Measurements from ENCODE around the gene ERP27.

Gene ERP27

DNA sequence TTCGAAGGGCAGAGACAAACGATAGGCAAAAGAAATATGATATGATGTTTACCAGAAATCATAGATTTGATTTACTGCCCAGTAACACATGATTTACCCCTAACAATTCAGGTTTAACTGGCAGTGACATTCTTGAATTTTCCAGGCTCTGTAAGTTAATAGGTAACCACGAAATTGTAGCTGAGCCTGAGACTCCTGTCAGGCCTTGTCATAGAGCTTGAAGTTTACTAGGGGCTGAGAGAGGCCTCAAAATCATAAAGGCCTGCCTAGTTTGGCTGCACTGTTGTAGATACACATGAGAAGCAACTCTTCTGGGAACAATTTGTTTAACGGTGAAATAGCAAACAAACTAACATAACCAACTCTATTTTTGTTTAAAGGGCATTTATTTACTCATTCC lies 3.3 kb downstream of the ERP27 start:
- no peak for DNase-seq

DNA sequence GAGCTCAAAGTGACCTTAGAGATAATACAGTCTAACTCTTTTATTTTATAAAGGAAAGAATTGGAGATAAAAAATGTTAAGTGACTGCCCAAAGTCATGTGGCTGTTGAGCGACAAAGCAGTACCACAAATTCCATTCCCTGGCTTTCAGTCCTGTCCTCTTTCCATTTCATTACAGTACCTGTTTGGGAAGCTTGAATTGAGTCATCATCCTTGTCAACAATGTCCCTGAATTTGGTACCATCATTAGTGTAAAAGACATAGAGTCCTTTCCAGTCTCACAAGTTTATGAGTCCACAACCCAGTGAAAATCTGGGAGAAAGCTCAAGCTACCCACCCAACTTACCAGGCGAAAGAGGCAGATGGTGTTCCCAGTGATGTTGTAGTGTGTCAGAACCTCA lies 3.8 kb downstream of the ERP27 start:
- no peak for DNase-seq

DNA sequence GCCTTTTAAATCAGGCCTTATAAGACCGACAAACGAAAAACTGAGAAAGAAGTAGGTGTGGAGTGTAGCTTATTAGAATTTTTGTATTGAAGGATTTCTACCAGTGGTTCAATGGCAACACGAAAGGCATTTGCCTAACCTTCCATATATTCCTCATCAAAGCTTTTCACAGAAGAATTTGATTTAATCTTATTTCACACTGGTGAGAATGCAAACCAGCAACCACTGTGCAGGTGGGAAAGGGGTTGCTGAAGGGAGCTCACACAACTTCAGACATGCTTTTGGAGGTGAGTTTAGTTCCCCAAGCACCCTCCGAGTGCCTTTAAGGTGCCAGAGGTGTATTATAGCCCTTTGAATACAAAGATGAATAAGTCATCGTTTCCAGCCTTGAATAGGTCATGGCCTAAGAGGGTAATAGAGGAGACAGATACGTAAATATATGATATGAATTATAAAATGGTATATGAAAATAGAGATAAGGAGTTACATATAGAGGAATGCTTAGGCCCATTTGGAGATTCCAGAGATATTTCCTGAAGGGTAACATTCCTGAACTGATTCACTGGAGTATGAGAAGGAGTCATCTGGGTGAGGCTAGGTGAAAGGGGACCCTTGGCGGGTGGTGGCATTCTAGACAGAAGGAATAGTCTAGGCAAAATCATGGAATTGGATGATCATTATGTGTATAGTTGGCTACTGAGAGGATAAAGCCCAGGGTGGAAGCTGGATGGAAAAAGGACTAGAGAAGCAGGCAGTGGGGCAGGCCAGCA lies 6.4 kb downstream of the ERP27 start:
- no peak for DNase-seq

GRCh38 chr12:14931359-14931758 lies 7.0 kb downstream of the ERP27 start:
- no peak for DNase-seq

GRCh38 chr12:14930299-14930698 lies 8.0 kb downstream of the ERP27 start:
- no peak for DNase-seq

DNA sequence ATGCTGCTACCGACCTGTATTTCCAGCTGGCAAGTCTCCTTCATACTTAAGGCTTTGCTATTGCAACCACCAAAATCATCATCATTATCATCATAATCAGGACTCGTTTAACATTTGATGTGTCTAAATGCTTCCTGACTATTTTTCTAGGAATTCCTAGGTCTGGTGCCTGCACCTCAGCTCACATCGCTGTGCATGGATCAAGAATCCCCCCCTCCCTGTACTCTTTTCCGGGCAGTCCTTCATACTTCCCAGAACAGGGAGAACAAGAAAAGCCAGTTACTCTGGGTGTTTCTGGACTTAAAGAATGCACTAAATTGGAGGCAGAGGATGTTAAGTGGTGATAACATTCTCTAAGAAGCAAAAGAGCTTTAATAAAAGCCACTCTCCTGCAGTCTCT lies 9.4 kb downstream of the ERP27 start:
- no peak for DNase-seq

DNA sequence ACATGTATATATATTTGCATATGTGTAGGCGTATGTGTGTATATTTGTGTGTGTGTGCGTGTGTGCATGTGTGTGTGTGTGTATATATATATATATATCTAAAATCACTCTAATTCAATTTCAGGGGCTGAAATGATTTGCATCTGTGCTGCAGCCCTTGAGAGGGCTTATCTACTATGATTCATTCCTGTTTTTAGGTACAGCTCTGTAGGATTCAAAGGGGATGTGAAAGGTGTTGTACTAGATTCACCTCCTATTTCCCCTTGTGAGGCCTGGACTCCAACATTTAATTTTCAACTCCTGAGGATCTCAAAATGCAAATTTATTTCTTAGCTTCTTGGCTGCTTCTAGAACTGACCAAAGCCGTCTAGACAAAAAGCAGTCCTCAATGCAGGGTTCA lies 11.1 kb downstream of the ERP27 start:
- no peak for DNase-seq

DNA sequence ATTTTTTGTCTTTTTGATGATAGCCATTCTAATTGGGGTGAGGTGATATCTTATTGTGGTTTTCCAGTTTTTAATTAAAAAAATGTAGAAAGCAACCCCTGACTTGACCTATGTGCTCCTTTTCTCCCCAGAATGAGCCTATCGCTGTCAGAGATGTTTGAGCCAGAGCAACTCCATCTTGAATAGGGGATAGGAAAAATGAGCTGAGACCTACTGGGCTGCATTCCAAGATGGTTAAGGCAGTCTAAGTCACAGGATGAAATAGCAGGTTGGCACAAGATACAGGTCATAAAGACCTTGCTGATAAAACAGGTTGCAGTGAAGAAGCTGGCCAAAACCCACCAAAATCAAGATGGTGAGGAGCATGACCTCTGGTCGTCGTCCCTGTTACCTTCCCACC lies 13.8 kb downstream of the ERP27 start:
- DNase-seq = no peak

DNA sequence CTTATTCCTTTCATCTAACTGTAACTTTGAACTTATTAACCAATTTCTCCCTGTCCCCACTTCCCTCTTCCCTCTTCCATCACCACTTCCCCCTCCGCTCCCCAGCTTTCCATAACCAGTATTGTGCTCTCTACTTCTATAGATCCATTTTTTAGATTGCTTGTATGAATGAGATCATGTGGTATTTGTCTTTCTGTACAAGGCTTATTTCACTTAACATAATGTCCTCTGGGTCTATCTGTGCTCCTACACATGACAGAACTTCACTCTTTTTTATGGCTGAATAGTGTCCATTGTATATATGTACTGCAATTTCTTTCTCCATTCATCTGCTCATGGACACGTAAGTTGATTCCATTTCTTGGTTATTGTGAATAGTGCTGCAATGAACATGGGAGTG lies 14.4 kb downstream of the ERP27 start:
- DNase-seq = no peak

DNA sequence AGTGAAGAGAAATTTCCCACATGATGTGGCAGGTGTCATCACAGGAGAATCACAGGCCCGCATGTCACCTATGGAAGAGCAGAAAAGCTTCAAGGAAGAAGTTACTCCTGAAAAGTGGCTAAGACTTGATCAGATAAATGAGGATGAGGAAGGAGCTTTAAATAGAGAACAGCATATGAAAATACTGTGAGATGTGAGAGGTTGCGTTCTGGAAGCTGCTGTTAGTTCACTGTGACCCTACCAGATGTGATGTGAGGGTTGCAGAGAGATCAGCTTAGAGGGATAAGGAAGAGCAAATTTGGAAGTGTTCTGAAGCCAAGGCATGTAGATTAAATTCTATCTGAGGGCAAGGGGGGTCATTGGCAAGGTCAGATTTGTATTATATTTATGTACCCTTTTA lies 17.1 kb downstream of the ERP27 start:
- no peak for DNase-seq

GRCh38 chr12:14920475-14921126 lies 17.7 kb downstream of the ERP27 start:
- no peak for DNase-seq

DNA sequence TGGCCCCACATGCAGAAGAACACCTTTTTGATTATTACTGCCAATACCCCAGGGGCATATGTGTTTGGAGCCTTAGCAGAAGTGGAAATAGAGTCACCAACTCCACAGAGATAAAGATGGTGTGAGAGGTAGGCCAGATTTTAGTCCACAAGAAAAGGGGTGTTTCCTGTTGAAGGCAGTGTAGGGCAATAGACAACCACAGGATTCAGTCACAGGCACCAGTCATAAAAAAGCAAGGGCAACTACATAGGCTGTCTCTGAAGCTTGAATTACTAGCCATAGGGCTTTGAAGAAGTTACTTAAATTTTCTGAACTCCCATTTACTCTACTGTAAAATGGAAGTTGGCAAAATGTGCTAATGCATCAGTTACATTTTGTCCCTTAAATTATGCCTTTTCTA lies 18.9 kb downstream of the ERP27 start:
- DNase-seq = no peak

GRCh38 chr12:14915736-14916135 lies 22.6 kb downstream of the ERP27 start:
- no peak for DNase-seq

GRCh38 chr12:14913381-14913781 lies 25.0 kb downstream of the ERP27 start:
- no peak for DNase-seq

DNA sequence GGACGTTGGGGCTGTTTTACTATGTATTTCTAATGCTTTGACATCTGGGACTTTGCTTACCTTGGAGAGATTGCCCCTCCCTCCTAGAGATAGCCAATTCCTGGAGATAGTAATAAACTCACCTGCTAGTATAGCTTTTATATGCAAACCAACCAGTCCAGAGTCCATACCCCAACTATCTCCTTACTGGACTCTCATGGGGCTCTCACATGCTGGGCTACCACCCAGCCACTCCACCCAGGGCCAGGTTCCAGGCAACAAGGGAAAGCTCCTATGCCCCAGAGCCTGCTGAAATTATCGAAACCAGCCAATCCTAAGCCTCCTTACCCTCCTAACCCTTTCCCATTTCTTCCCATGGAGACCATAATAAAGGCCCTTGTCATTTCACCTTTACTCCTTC lies 27.2 kb downstream of the ERP27 start:
- DNase-seq = no peak

DNA sequence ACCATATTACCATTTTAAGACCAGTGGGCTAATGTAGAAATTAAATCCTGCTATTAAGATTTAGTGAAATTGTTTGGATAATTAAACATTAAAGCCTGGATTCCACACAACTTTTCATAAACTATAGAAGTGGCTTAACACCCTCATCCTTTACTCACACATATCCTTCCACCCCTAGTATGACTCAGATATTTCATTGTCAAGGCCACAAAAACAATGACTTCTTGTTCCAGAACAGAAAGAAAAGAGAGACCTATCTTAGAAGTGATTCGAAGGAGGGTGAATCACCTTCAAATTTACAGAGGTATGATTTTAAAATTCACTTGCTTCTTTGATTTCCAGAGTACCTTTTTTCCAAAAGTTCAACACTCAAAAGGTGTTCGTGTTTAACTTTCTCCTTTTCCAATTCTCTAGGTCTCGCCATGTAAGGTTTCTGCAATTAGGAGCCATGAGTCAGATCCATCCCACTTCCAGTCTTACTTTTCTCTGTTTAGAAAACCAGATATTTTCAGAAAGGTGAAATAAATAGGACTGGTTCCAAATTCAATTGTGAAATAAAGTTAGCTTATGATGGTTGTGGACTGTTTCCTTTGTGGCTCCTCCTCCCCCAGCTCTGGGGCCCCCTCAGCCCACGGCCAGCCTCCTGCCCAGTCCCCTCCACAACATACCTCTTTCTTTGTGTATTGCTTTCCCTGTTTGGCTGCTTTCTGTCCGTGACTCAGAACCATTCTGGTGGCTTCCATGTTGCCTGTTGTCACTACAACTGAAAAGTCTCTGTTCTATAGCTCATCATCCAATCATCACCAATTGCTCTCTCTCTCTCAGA lies 28.0 kb downstream of the ERP27 start:
- DNase-seq = no peak

DNA sequence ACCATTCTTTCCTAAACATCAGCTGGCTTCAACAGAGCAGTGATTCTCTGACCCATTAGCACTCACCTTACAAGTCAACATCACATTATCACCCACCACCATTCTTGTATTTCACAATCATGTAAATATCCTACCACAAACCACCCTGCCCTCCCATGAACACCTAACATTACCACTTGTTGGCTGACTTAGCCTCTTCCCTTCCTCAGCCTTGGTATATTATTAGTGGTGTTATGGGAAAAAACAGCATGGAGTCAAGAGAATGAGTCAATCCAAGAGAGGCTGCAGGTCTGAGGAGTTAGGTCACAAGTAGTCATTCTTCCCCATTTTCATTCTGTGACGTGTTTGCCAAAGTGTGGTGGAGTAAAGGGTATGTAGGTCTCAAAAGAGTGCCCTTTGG lies 30.4 kb downstream of the ERP27 start:
- no peak for DNase-seq

DNA sequence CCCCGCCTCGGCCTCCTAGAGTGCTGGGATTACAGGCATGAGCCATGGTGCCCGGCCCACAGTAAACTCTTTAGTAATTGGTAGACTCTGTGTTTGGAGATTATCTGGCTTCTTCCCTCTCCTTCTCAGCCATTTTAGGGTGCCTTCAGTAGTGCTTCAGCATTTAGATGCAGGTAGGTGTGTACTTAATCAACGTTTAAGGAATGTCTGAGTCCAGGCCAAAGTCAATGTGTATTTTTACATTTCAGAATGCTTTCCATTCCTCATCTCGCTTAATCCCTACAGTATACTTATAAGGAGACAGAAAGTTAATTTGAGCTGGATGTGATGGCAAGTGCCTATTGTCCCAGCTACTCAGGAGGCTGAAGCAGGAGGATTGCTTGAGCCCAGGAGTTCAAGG lies 32.2 kb downstream of the ERP27 start:
- DNase-seq = no peak

DNA sequence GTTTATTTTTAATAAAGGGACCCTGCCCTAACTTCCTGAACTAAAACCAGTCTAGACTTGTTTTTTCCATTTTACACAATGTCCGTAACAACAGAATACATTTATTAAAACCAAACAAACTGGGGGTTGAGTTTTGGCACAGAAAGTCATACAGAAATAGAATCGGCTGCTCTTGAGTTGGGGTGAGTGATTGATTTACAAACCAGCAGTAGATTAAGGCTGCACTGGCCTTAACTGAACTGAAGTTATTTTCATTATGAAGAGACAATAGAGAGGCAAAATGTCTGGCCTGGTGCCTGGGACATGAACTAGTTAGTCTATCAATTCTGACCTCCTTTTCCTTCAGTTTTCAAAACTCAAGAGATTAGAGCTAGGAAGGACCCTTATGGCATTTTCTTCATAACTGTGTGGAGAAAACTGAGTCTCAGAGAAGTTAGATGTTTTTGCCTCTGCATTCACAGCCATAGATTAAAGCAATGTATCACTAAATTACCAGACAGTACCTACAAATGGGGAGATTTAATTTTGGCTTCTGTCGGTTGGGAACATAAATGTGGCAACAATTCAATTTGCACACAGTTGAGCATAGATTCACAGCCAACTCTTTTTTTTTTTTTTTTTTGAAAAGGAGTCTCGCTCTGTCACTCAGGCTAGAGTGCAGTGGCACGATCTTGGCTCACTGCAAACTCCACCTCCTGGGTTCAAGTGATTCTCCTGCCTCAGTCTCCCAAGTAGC lies 32.9 kb downstream of the ERP27 start:
- DNase-seq = no peak

DNA sequence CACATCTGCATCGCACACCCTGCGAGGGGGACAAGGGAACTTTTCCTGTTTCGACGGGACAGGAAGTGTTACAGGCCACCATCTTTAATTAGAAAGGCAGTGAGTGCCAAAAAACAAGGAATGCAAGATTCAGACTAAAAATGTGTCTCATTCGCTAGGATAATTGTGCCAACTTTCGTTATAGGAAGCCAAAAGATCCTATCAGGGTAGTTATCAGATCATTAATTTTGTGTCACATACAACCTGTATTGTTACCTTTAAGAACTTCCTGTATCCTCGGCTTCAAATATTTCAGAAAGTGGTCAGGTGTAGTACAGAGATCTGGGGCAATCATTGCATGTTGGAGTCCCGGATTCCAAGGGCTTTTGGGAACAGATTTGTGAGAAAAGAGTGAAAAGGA lies 33.5 kb downstream of the ERP27 start:
- no peak for DNase-seq

DNA sequence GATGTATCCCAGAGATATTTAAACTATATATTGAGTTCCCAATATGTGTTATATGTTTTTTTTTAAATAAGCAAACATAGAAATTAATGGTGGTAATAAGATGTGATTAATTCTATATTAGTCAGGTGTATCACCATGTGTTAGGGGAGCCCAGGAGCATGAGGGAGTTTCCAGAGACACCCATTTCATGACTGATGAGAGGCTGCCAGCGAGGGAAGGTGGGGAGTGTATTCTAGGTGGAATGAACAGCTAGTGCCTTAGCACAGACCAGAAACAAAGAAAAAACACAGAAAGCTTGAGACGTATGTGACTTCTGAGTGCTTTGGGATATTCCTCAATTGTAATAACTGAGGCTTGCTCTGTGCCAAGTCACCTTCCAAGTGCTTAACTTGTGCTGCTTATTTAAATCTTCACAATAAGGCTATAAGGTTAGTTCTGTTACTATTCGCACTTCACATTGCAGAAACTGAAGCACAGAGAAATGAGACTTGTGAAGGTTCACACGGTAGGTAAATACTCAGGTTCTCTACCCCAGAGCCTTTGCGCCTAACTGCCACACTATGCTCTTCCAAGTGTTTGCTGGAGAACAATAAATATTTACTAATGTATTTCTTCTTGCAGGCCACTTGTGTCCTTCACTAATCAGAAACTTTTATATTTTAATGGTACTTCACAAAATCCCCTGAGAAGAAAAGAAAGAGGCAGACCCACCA lies 34.8 kb downstream of the ERP27 start:
- no peak for DNase-seq

GRCh38 chr12:14902465-14902864 lies 35.9 kb downstream of the ERP27 start:
- no peak for DNase-seq

GRCh38 chr12:14901228-14901562 lies 37.1 kb downstream of the ERP27 start:
- DNase-seq = no peak

All from AML-193 (cell line).